ENCODE results near the gene BUB1B. TPM values are rescaled to one million over a fixed set of nuclear protein-coding genes. Genes with fewer than 3 reads are reported as not detected.

The BUB1B gene
- total RNA-seq, 1 experiment from 2014 or later = 86.8 TPM

DNA sequence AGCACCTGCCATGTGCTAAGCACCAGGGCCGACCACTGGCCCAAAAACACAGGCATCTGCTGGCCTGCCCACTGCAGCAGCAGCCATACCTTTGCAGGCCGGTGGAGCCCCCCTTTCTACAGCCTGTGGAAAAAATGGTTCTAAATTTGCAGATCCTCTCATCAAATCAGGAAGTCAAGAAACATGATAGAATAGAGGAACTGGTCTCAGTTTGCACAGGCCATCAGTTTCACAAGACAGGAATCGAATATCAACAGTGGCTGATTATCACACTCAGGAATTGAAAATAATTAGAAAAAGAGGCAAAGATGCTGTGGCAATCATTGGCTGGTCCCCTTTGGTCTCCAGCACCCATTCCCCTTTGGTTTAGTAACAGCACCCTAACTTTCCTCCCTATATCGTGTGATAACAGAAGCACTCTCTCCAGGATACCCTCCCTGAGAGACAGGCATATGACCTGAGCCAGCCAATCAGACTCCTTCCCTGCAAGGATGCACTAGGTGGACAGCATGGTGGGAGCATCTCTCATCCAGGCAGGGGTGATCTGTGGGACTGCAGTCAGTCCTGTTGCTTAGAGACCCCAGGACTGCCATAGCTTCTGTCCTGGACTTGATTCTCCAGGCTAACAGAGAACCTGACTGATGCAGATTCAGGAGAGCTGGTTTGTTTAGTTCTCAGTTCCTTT lies 74.5 kb downstream of the BUB1B start:
- no peak for DNase-seq (ENCODE audit: low spot score)
- in situ Hi-C loops (cut with HindIII; ENCODE audit: low sequenced_read_pairs) = no loop called here

DNA sequence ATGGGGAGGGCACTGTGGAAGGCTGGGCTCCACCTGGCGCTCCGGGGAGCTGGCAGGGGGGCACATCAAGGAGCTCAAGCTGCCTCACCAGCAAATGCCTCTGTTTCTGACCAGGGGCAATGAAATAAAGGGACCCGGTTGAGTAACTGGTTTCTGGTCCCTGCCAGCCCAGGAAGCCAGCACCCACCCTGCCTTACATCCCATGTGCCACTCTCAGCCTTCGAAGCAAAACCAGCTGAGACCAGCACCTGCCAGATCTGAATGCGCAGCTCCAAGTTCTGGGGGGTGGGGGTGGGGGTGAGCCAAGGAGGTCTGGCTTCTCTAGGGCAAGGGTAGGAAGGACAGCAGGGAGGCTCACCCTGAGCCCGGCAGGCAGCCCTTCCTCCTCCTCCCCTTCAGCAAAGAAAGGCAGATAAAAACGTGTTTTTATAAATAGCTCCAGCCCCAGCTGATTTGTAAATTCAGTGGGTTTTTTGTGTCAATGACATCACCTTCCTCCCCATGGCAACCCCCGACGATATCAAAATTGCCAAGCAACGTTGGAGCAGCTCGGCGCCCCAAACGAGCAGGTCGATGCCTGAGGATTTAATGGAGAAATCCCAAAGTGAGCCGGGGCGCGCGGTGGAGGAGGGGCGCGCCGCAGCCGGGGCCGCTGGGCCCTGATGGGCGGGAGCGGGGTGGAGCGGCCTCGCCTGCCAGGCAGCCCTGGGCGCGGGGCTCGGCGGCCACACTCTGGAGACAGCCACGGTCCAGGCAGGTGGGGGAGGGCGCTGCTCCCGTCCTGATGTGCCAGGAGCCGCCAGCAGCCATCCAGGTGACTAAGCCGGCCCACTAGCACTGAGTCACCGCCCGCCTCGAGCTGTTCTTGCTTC lies 77.9 kb downstream of the BUB1B start, which contains the start of gene PAK6:
TSS of gene PAK6 (plus strand) at position 532 of the 872 bp plus-strand sequence. CDS start 25,723 bp downstream, outside the sequence.
- in situ Hi-C loops (cut with HindIII; ENCODE audit: low sequenced_read_pairs) = no loop called here

DNA sequence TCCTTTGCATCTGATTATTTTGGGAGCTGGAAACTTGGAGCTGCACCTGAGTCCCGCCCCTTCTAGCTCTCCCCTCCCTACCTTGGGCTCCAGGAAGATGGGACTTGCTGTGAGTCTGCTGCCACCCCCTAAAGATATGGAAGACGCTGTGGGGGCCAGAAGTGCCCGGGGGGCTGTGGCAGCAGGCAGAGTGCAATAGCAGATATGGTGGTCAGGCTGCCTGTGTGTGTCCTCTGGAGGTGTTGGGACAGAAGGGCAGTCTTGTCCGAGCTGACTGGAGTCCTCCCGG lies 78.5 kb downstream of the BUB1B start:
- in situ Hi-C loops (cut with HindIII; ENCODE audit: low sequenced_read_pairs) = no loop called here
- DNase-seq (ENCODE audit: low spot score) = peak; percentile 62

More for the DNA sequence above, 77.9 kb downstream of the BUB1B start, which contains the start of gene PAK6:
- peak; percentile 57 for DNase-seq (ENCODE audit: low spot score)

DNA sequence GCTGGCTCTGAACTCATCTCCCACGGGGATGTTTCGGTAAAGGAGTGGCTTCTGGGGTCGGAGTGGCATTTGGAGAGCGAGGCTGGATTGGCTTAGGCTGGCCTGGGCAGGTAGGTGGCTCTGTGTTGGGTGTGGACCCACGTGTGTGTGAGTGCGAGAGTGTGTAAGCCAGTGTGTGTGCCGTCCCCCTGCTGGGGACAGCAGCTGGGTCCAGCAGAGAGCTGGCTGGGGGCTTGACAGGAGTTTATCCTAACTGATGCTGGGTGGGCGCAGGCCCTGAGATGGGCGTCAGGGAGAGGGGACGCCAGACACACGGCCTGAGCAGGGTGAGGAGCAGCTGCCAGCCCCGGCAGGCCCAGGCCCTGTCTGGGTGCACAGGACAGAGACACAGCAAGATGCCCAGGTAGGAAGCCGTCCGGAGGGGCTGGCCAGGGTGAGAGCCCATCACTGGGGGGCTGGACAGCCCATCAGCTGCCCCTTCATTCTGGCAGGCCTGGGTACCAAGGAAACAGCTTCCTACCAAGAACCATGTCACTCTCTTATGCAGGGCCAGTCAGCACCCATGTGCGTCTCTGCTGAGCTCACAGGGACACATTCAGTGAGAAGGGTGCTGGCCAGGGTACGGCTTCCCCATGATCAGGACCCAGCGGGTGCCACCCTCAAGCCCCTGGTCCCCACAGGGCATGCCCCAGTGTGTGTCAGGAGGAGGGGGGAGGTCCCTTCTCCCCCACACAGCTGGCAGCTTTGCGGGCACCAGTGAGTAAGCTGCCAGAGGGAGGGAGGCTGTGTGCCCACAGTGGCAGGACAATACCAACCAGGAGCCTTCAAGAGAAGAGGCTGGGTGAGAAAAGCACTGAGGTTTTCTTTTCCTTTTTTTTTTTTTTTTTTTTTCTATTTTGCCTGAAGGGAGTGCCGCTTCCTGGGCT lies 79.1 kb downstream of the BUB1B start:
- DNase-seq (ENCODE audit: low spot score) = peak; percentile 56
- in situ Hi-C loops (cut with HindIII; ENCODE audit: low sequenced_read_pairs) = no loop called here

DNA sequence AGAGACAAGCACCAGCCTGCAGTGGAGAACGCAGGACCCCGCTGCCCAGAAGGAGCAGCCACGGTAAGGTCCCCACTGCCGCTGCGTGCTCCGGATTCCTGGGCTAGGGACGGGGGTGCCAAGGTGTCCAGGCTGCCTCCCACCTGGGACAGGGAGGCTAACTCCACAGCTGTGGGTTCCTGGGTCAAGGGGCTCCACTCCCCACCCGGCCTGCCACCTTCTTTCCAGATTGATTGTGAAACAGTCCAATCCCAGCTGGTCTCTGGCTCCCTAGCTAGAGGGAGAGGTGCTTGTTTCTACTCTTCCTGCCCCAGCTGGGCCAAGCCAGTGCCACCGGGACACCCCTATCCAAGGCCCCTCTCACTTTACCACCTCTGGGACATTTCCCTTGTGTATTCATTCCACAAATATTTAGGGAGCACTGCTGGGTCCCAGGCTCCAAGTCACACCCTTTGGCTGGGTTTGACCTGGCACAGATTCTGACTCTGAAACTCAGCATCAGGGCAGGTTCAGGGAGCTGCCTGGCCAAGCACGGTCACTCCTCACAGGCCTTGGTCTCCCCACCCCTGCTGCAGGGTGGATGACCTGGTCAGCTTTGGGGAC lies 79.9 kb downstream of the BUB1B start:
- in situ Hi-C loops (cut with HindIII; ENCODE audit: low sequenced_read_pairs) = no loop called here
- no peak for DNase-seq (ENCODE audit: low spot score)

DNA sequence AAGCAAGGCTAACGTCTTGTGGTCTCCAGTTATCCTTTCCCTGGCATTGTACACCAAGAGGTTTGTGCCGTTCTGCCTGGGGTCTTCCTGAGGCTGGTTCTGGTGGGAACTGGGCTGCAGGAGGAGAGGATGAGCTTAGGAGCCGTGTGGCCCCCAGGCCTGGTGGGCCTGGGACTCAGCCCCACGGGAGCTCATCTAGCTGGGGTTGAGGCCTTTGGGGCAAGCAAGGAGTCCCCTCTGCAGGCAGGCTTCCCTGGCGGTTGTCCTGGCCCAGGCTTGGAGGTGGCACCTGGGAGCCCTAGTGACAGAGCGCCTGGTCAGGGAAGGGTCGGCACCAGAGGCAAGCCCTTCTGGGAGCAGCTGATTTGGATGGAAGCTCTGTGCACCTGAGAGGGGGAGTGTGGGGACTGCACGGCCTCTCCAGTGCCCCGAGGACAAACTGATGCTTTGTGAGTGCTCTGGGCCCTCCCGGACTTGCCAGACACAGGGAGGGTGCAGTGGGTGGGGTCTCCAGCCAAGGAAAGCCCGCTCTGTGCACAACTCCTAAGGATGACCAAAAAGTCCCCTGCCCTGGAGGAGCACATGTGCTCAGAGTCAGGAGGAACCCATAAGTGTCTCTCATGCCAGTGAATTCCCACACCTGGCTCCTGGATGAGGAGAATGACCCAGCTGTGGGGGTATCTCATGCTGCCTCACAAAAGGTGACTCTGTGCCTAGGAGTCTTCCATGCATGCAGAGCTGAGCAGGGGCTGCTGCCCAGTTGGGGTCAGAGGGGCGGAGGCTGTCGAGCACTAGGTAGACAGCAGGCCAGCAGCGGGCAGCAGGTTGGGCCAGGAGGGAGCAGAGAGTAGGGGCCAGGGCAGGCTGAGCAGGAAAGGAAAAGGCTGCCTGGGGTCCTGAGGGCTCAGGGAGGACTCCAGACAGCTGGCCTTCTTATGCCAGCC lies 80.7 kb downstream of the BUB1B start:
- DNase-seq (ENCODE audit: low spot score) = no peak
- in situ Hi-C loops (cut with HindIII; ENCODE audit: low sequenced_read_pairs) = no loop called here

DNA sequence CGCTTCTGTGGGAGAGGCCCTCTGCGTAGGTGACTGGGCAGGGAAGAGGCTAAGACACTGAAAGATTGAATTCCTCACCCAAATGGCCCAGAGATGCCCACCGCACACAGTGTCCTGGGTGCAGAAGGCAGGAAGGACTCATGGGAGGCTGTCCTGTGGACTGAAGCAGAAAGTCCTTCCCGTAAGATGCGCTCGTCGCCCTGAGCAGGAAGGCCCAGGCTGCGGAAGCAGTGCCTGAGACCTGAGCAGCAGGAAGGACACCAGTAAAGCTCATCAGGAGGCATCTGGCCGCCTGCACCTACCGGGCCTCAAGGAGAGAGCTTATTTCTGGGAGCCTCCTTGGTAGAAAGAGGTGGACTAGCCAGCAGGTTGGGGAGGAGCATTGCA lies 81.3 kb downstream of the BUB1B start:
- in situ Hi-C loops (cut with HindIII; ENCODE audit: low sequenced_read_pairs) = no loop called here
- no peak for DNase-seq (ENCODE audit: low spot score)

DNA sequence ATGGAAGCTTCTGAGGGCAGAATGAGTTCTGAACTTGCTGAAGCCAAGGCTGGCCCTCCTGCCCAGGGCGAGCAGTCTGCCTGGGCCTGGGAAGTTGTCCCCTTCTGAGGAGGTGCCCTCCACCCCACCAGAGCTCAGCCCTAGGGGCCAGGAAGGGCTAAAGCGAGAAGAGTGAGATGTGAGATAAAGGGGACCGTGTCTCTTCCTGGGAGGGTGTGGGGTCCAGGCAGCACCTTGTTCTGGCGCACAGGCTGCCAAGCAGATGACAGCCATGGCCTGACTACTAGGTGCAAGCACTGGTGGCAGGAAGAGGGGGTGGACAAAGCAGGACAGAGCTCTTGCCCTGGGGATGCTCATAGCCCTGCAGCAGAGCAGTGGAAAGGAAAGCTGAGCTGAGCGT lies 81.7 kb downstream of the BUB1B start:
- in situ Hi-C loops (cut with HindIII; ENCODE audit: low sequenced_read_pairs) = no loop called here
- DNase-seq (ENCODE audit: low spot score) = no peak

DNA sequence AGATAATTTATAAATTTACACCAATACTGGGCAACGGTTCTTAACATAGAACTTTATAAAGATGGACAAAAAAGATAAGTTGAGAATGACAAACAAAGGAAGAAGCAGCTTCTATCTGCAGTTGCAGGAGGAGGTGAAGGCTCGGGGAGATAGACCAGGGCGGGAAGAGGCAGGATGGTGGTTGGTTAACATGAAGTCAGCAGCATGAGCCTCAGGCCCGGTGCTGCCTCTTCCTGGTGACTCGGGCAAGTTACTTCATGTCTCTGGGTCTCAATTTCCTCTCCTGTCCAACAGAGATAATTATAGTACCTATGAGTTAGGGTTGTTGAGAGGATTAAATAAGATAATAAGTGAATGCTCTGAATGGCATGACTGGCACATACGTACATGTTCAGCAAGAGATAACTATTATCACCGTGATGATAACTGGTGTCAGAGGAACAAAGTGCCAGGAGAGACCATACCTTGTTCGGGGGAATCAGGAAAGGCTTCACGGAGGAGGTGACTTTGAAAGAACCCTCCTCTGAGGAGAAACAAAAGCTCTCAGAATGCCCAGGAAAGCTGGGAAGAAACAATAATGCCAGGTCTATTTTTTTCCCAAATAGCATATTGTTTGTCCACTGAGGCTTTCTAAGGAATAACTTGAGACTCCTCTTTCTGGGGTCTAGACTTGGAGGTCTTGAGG lies 82.4 kb downstream of the BUB1B start:
- no peak for DNase-seq (ENCODE audit: low spot score)
- in situ Hi-C loops (cut with HindIII; ENCODE audit: low sequenced_read_pairs) = no loop called here

DNA sequence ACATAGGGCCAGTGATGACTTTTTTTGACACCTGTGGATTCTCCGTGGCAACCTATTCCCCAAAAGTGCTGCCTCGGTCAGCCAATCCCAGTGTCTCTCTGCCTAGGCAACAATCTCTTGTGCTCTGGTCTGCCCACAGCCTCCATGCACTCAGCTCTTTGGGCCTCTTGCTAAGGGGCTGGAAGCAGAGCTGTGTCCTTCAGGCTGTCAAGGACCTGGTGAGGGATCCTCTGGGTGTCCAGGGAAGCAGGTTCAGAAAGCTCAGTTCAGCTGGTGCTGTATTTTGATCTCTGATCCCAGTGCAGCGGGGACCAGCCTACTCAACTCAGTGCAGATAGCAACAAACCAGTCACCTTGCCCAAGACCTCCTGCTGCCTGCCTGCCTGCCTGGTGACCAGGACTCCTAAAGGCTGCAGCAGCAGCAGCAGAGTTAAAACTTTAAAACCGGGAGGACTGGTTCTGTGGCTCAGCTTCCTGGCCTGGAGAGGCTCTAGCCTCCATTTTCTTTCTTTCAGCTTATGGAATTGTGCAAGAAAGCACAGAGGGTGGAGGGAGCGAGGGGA lies 84.2 kb downstream of the BUB1B start:
- no peak for DNase-seq (ENCODE audit: low spot score)
- in situ Hi-C loops (cut with HindIII; ENCODE audit: low sequenced_read_pairs) = no loop called here

DNA sequence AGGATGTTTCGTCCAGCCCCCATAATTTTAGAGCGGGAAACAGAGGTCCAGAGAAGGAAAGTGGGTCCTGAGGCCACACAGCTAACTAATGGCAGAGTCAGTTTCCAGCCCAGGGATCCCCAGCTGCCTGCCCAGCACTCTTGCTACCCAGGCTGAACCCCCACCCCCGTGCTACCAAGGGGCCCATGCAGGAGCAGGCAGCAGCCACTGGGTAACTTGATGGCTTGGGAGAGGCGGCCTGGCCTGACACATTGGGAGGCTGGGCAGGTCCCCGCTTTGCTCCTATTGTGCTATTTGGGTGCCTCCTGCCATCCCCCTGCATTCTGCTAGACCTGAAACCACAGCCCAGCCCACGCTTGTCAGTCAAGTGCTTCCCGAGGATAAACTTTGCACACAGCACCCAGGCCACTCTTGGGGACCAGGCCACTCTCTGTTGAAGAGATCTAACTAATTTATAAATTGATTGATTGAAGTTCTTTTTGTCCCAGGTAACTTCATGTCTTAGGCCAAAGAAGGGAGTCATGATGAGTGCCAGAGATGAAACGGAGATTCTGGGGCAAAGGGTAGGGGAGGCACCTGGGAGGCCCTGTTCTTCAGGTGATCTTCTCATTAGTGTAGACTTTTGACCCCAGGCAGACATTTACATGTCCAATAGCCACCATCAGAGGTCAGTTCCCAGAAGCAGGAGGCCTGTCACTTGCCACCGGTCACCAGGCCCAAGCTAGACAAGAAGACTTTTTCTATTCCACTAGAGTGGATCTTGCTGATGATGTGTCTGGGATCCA lies 85.0 kb downstream of the BUB1B start:
- DNase-seq (ENCODE audit: low spot score) = no peak

DNA sequence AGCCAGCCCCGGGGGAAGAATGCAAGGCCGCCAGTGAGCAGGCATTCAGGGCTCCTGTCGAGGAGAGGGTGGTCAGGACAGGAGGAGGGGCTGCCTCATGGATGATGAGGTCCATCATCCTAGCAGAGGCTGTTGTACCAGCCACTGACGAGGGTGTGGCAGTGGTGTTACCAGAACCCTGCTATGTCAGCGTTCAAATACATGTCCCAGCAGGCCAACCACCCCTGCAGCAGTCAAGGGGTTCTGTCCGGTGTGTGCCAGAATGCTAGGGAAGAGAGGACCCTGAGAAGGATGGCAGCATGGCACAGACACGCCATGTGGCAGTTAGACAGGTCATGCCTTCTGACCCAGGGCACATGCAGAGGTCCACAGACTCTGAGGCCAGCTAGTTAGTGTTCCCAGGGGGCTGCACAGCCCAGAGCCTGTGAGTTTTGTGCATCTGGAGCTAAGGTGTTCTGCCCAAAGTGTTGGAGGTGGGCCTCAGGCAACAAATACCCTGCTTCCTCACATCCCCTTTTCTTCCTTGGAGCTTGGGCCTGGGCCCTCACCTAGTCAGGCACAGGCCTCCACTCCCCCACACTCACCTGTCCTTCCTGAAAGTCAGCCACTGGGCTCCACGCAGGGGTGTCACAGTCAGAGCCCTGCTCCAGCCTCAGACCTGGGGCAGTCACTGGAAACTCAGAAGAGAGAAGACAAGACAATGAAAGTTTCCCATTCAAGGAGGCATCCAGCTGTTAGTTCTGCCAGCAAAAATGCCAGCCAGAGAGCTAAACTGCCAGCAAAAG lies 85.8 kb downstream of the BUB1B start:
- no peak for DNase-seq (ENCODE audit: low spot score)

More for the DNA sequence above, 85.0 kb downstream of the BUB1B start:
- in situ Hi-C loops (cut with HindIII; ENCODE audit: low sequenced_read_pairs) = no loop called here

DNA sequence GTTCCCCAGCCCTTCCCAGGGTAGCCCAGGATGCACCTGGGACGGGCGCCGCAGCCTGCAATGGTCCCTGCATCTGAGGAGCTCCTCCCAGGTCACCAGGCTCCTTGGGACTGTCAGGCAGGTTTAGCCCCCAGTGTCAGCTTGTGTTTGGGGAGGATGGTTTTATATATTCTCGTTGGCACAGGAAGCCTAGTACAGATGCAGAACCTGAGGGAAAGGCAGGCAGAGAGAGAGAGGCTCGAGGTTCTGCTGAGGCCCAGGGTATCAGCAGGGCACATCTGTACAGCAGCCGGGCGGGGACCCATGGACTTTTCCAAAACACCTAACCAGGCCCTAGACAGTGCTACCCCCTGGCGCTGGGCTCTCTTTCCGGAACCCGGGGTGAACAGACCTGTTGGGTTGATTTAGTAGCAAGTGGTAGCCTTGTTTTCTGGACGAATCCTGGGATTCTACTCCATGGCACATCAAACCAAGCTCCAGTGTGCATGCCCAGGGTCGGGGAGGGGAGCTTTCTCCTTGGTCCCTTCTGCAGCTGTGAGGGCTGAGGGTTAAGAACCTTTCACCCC lies 86.6 kb downstream of the BUB1B start:
- in situ Hi-C loops (cut with HindIII; ENCODE audit: low sequenced_read_pairs) = no loop called here

More for the DNA sequence above, 85.8 kb downstream of the BUB1B start:
- in situ Hi-C loops (cut with HindIII; ENCODE audit: low sequenced_read_pairs) = no loop called here

DNA sequence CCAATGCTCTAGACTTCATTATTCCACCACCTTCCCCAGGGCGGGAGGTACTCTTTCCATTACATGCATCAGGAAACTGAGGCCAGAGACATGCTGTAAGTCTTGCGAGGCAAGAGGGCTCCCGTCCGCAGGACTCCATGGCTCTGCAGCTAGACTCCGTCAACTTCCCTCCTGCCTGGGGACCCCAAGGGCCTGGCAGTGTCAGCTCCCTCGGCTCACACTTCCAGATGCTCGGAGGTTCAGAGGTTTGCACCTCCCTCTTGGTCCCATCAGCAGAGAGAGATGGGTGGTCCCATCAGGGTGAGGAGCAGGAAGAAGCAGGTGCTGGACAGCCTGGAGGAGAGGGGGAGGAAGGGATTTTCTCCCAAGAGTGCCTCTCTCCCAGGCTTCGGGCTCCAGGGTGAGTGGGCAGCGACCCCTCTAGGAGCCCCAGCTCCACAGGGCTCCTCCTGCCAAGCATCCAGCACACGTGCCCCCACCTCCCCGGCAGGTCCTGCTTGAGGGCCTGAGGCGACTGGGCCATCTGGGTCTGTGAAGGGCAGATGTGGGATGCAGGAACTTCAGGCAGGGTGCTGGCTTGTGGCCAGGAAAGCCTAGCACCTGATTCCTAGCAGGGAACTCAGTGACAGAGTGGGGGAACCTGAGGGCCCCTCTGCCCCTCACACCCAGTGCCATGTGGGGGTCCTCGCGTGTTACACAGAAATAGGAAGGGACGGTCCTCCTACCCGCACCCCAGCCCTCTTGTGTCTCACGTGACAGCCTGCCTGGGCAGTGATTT lies 87.3 kb downstream of the BUB1B start:
- in situ Hi-C loops (cut with HindIII; ENCODE audit: low sequenced_read_pairs) = no loop called here
- no peak for DNase-seq (ENCODE audit: low spot score)

More for the DNA sequence above, 86.6 kb downstream of the BUB1B start:
- DNase-seq (ENCODE audit: low spot score) = no peak
